Right atrium auricular region (tissue), 2 donors: ENCODE data around the gene DYSF. TPM values are rescaled to one million over a fixed set of nuclear protein-coding genes. Genes with fewer than 3 reads are reported as not detected.
A peak's percentile ranks its signal among the peaks of the same experiment; 100 is the strongest.

Source experiments
- DNase-seq: peaks from one replicate; pipeline ENCODE4 v3.0.0-alpha.2; 2019; ENCODE audit warnings: low spot score
- H3K27ac ChIP-seq, 2 donors: fragments of 200-600 bp; sonication (generic); 1 replicate in 1 of 2; 2 replicates in 1 of 2; pipeline ENCODE4 v1.5.1; 2016 to 2019
- H3K27me3 ChIP-seq, 2 donors: fragments of 200-600 bp; sonication (generic); one replicate each; pipeline versions ENCODE4 v1.5.1 to v1.6.0; 2017 to 2019
- H3K36me3 ChIP-seq: fragments of 200-600 bp; sonication (generic); one replicate; pipeline ENCODE4 v1.5.1; 2016
- H3K4me1 ChIP-seq, 2 donors: fragments of 200-600 bp; sonication (generic); one replicate each; pipeline versions ENCODE4 v1.5.1 to v1.6.0; 2017 to 2019
- H3K4me3 ChIP-seq, 2 donors: fragments of 200-600 bp; sonication (generic); 1 replicate in 1 of 2; 2 replicates in 1 of 2; pipeline ENCODE4 v1.5.1; 2017 to 2019; ENCODE audit warnings: mild to moderate bottlenecking in 1 of 2, moderate library complexity in 1 of 2
- H3K9me3 ChIP-seq, 2 donors: fragments of 200-600 bp; sonication (generic); one replicate each; pipeline ENCODE4 v1.5.1; 2019
- CTCF ChIP-seq, 2 donors: fragments of 200-600 bp; sonication (generic); IDR thresholded peaks; one replicate each; pipeline ENCODE4 v1.5.1; 2019; ENCODE audit warnings: antibody characterized with exemption in 2 of 2
- total RNA-seq, 2 donors: library from RNA; depleted of rRNA; stranded (reverse); fragments of >200 nt; gene quantifications; one replicate each; pipeline ENCODE4 v1.1.0, GENCODE V29; 2016

The DYSF gene
- total RNA-seq, 2 donors from 2014 or later, result 31.3 to 52.1 TPM

DNA sequence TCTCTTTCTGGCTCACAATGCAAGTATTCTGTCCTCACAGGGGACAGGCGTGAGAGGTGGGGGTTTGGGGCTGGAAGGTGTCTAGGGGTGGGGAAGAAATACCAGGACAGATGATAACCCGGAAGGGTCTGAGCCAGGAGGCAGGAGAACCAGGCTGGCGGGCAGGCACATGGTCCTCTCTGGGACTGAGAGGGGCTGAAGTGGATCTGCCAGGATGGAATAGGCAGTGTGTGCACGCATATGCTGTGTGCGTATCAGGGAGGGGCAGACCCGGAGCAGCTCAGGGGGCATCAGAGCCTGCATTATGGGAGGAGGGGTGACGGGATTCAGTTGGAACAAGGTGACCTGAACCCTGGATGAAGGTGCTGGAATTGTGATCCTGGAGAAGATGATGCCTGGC, 157.3 kb downstream of the DYSF start:
- H3K4me3 ChIP-seq, result no peak overlapping the region
- H3K27ac ChIP-seq, result no peak overlapping the region
- no peaks in the 10 kb centered on the region for H3K27me3 ChIP-seq
- no peaks in the 10 kb centered on the region for H3K36me3 ChIP-seq
- no peak for TF ChIP-seq CTCF (IDR thresholded peaks at IDR 0.05)
- no peaks in the 10 kb centered on the region for H3K9me3 ChIP-seq
- DNase-seq, result peak; percentile 34
- peaks cover 0 to 38% of the 10 kb centered on the region in 2 donors for H3K4me1 ChIP-seq

DNA sequence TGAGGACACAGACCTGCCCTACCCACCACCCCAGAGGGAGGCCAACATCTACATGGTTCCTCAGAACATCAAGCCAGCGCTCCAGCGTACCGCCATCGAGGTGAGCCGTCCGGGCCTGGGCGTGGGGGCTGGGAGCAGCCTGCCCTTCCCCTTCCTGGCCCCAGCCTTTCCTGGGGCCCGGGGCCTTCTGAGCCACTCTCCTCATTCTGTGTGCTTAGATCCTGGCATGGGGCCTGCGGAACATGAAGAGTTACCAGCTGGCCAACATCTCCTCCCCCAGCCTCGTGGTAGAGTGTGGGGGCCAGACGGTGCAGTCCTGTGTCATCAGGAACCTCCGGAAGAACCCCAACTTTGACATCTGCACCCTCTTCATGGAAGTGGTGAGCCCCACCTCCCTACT, 157.9 kb downstream of the DYSF start:
- H3K27ac ChIP-seq, result no peak overlapping the region
- no peaks in the 10 kb centered on the region for H3K9me3 ChIP-seq
- peak; percentile 38 for DNase-seq
- no peak overlapping the region for H3K4me3 ChIP-seq
- no peak for TF ChIP-seq CTCF (IDR thresholded peaks at IDR 0.05)
- H3K27me3 ChIP-seq, result no peaks in the 10 kb centered on the region
- no peaks in the 10 kb centered on the region for H3K36me3 ChIP-seq
- H3K4me1 ChIP-seq, result peaks cover 0 to 39% of the 10 kb centered on the region in 2 donors

DNA sequence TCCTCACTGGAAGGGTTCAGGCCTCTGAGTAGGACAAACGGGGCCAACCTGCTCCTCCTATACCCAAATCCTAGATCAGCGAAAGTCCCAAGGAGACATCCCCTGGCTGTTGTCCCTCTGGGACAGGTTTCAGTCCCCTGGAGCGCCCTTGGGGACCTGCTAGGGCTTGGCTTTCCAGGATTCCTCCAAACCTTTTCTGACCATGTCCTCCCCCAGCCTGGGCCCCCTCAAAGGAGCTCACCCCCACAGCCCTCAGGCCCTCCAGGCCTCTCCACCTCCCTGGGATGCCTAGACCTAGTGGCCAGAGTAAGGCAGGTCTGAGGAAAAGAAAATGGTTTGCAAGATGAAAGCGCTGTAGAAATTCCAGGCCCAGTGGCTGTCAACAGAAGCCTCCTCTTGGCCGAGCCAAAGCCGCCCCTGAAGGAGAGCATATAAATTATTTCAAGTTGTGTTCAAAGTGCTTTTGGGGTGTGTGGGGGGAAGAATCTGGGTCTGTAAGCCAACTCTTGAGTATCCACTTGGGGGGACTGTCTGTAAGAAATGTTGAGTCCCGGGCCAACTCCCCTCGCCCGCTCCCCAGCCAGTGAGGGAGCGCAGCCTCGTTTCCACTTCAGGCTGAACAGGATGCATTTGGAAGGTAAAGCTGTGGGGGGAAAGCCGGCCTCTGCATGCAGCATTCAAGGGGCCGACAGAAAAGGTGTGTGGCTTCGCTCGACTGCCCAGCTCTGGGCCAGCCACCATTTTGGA, 158.6 kb downstream of the DYSF start:
- Histone ChIP-seq H3K9me3 (no peaks in the 10 kb centered on the region), H3K27me3 (no peaks in the 10 kb centered on the region), H3K4me1 (peaks cover 0 to 41% of the 10 kb centered on the region in 2 donors), H3K4me3 (no peak overlapping the region), H3K27ac (no peak overlapping the region), H3K36me3 (no peaks in the 10 kb centered on the region)
- DNase-seq, result peak; percentile 56
- TF ChIP-seq CTCF (IDR thresholded peaks at IDR 0.05), result no peak

- no peak for TF ChIP-seq CTCF (IDR thresholded peaks at IDR 0.05)
- Histone ChIP-seq H3K27ac (peak overlapping the region; percentile 86 to 92), H3K4me3 (no peak overlapping the region), H3K36me3 (no peaks in the 10 kb centered on the region), H3K27me3 (no peaks in the 10 kb centered on the region), H3K9me3 (no peaks in the 10 kb centered on the region), H3K4me1 (peaks cover 0 to 41% of the 10 kb centered on the region in 2 donors)
- peak; percentile 40 for DNase-seq
Measured at GRCh38 chr2:71612581-71613402, 159.4 kb downstream of the DYSF start.

DNA sequence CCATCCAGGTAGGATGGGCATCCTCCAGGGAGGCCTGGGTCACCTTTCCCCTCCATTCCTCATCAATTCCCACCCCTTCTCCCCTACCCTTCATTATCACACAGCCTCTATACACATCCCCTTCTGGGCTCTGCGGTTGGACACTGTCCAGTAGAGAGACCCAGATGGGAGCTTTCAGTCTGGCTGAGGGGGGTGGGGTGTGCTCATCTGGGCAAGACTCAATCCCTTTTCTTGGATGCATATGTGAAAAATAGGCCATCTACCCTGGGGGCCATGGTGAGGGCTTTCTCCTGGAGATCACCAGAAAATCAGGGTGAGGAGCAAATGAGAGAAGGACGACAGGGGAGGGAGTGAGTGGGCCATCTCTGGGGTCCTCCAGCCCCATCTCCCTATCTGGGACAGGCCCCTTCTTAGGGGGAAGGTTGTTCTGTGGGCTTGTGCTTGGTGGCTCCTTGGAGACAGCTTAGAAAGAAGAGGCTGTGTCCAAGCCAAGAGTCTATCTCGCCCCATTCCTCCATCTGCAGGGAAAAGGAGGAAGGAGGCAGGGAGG, 160.1 kb downstream of the DYSF start:
- Histone ChIP-seq H3K27me3 (no peaks in the 10 kb centered on the region), H3K9me3 (no peaks in the 10 kb centered on the region), H3K4me1 (peaks cover 0 to 41% of the 10 kb centered on the region in 2 donors), H3K27ac (peak overlapping the region; percentile 86 to 92), H3K36me3 (no peaks in the 10 kb centered on the region), H3K4me3 (no peak overlapping the region)
- no peak for TF ChIP-seq CTCF (IDR thresholded peaks at IDR 0.05)
- DNase-seq, result peak; percentile 49
